ELF-1 (cell line): ENCODE data around the gene KCNMB1.

Source experiments
- DNase-seq: peaks from one replicate; pipeline ENCODE4 v3.0.0-alpha.2; 2016; ENCODE audit warnings: low read depth, low spot score

Gene KCNMB1

DNA sequence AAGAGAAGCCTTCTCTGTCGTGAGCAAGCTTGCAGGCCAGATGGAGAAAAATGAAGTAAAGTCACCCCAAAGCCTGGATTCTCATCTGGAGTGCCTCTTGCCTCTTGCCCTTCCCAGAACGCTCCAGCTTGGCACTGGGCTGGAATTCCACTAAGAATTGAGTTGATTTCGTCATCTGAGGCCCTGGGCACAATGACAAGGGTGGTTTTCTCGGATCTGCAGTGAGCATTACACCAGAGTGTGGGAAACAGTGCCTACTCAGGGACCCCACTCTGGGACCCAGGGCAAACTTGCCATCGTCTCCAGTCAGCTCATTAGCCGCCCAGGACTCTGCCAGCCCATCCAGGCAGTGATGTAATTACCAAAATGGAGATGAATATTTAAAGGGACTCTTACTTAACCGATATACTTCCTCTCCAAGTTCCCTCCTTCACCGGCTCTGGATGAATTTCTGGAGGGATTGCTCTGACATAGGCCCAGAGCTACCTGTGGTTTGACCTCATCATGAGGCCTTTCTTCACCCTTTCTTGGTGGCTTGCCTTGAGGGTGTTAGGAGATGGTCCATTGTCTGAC lies 46.9 kb downstream of the KCNMB1 start:
- peak; percentile 0 for DNase-seq

DNA sequence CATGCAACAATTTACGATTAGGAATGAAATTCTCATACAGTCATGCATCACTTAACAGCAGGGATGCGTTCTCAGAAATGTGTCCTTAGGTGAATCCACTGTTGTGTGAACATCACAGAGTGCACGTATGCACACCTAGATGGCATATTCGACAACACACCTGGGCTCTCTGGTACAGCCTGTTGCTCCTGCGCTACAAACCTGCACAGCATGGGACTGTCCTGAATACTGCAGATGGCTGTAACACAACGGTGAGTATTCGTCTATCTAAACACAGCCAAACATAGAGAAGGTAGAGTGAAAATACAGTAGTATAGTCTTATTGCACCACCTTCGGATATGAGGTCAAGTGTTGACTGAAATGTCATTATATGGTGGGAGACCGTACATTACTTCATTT lies 47.6 kb downstream of the KCNMB1 start:
- DNase-seq: peak; percentile 0

- no peak for DNase-seq
These were observed 49.4 kb downstream of the KCNMB1 start for GRCh38 chr5:170339780-170340167.

GRCh38 chr5:170338933-170339779 lies 50.0 kb downstream of the KCNMB1 start:
- DNase-seq: peak; percentile 76

DNA sequence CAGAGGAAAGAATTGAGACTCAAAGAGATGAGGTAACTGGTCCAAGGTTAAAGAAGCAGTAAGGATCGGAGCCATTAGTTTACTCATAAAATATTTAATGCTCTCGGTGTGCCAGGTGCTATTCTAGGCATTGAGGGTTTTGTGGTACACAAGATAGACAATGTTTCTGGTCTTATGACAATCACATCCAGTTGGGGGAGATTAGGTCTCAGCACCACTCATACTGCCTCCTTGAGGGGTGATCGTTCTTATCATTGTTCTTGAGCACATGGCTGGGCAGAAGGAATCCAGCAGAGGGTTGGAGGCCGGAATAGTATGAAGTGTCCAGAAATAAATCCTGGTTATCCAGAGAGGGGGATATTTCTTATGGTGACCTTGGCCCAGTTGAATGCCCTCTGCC lies 50.9 kb downstream of the KCNMB1 start:
- no peak for DNase-seq

- no peak for DNase-seq
These were observed 52.0 kb downstream of the KCNMB1 start for GRCh38 chr5:170337045-170337733.

- no peak for DNase-seq
These were observed 53.1 kb downstream of the KCNMB1 start for GRCh38 chr5:170336065-170336464.

DNA sequence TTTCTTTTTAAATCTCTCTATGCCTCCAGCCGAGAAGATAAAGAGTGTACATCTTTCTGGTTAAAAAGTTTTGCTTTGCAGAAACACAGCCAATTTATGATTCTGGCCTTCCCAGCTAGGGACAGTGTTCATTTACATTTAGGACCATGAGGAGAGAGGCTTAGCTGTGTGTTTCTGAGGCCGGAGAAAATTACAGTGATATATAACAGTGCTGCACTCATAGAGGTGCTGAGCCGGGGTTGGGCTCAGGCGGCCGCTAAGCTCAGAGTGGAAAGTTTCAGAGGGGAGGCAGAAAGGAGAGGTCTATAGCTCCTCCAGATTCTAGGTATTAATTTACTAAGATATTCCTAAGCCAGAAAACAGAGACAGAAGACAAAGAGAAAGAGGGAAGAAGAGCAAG lies 54.5 kb downstream of the KCNMB1 start:
- no peak for DNase-seq

DNA sequence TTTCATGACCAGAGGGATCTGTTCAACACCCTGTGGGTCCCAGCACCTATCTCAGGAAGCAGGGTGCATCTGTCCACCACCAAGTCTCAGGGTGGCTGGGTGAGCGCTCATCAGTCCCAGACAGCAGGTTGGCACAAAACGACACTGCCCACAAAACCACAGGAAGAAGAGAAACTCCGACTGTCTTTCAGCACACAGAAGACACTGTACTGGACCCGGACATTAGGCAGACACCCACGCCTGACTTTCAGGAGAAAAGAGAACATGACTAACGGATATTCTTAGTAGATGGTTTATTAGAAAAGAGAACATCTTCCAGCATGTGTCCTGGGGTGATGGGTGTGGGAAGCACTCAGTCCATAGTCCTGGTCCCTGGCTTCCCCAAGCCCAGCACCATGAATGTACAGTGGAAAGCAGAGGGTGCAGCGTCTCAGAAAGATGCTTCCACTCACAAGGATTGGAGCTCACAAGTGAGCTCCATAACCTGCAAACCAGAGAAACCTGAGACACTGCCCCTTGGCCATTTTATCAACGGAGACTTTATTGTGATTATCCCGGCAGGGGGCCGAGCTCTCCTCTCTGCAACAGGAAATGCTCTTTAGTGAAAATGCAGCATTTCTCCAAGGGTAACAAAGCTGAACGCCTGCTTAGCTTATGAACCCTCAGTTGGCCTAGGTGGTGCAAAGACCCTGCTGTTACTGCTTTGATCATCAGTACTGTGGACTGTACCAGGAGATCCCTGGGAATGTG lies 55.8 kb downstream of the KCNMB1 start:
- DNase-seq: peak; percentile 80

DNA sequence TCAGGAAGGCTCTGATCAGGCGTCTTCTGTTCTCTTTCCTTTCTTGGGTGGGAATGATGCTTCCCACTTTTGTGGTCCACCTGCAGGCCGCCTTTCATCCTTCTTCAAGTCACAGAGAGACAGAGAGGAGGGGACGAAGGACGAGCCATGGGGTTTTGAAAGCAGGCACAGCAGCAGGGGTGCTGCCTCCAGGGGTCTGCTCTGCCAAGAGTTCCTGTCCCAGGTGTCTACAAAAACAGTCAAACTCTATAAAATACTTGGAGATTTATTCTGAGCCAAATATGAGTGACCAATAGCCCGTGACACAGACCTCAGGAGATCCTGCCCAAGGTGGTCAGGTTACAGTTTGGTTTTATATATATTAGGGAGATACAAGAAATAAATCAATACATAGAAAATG lies 57.1 kb downstream of the KCNMB1 start:
- no peak for DNase-seq

DNA sequence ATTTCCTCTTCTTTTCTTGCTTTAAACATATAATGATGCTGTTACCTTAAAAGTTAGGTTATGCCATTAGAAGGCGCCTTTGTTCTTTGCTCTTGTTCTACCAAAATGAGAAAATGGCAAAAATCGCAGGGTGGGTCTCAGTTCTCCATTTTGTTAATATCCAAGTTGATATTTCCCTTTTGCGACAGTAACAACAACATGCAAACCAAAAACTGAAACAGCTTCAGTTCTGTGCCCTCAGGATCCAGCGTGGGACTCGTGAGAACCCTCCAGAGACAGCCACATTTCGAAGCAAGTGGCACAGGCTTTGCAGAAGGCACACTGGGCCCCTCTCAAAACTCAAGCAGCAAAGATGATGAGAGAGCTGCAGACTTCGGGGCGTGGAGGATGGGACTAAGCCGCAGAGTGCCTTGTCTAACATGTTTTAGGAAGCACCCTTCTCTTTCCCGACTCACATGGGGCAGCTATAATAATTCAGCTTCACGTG lies 58.6 kb downstream of the KCNMB1 start:
- no peak for DNase-seq

DNA sequence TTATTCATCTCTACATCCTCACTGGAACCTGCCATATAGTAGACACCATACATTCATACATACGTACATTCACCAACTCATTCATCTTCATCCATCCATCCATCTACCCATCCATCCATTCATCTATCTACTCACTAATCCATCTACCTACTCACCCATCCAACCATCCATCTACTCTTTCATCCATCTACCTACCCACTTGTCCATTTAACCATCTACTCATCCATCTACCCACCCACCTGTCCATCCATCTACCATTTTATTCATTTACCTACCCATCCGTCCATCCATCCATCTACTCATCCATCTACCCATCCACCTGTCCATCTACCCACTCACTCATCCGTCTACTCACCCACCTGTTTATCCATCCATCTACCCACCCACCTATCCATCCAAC lies 59.6 kb downstream of the KCNMB1 start:
- no peak for DNase-seq

GRCh38 chr5:170327829-170328228 lies 61.3 kb downstream of the KCNMB1 start:
- no peak for DNase-seq

- no peak for DNase-seq
These were observed 62.0 kb downstream of the KCNMB1 start for GRCh38 chr5:170327168-170327567.
